Right lobe of liver (tissue), 4 donors: ENCODE results near the gene TFB2M.

Experiments
- POLR2A ChIP-seq: fragments of 450-650 bp; IDR thresholded peaks from one replicate; pipeline ENCODE4 v1.6.1; 2017; ENCODE audit warnings: antibody characterized with exemption, mild to moderate bottlenecking
- TF ChIP-seq, protein P1 (sequence below), 4 donors: fragments of 200-600 bp in 3 of 4; fragments of 450-650 bp in 1 of 4; IDR thresholded peaks; one replicate each; pipeline versions ENCODE4 v1.5.1 to v1.8.0; 2016 to 2022; ENCODE audit warnings: antibody characterized with exemption in 4 of 4, mild to moderate bottlenecking in 2 of 4
- donor health status: DM: no; HTN: no; CAD: no.
- donor health status: DM: no; HTN: no; CAD: no.
- donor health status: DM: no; HTN: yes; CAD: no.

DNA sequence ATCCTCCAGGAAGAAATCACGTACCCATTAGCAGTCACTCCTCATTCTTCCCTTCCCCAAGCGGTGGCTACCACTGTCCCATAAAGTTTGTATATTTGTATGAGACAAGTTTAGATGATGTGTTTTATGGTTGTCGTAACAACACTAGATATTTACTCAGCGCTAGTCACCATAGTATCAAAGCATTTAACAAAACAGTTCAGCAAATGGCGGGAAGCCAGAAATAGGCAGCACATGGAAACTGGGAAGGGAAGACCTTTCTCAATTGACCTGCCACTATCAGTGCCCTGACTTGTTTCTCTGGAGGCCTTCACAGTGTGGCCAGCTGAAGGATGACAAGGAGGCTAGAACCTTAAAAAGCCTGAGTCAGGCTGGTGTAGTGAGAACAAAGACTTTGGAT, 31.3 kb upstream of the TFB2M start:
- TF ChIP-seq POLR2A, result no peak
- TF ChIP-seq, protein P1, sequence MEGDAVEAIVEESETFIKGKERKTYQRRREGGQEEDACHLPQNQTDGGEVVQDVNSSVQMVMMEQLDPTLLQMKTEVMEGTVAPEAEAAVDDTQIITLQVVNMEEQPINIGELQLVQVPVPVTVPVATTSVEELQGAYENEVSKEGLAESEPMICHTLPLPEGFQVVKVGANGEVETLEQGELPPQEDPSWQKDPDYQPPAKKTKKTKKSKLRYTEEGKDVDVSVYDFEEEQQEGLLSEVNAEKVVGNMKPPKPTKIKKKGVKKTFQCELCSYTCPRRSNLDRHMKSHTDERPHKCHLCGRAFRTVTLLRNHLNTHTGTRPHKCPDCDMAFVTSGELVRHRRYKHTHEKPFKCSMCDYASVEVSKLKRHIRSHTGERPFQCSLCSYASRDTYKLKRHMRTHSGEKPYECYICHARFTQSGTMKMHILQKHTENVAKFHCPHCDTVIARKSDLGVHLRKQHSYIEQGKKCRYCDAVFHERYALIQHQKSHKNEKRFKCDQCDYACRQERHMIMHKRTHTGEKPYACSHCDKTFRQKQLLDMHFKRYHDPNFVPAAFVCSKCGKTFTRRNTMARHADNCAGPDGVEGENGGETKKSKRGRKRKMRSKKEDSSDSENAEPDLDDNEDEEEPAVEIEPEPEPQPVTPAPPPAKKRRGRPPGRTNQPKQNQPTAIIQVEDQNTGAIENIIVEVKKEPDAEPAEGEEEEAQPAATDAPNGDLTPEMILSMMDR (IDR thresholded peaks at IDR 0.05), result no peak
